Germinal center (tissue), 1 donor: ENCODE measurements around the gene TPPP3.

Experiments
- DNase-seq: peaks from one replicate; pipeline ENCODE4 v3.0.0; 2012; ENCODE audit warnings: mixed read lengths, low spot score

TPPP3 gene

DNA sequence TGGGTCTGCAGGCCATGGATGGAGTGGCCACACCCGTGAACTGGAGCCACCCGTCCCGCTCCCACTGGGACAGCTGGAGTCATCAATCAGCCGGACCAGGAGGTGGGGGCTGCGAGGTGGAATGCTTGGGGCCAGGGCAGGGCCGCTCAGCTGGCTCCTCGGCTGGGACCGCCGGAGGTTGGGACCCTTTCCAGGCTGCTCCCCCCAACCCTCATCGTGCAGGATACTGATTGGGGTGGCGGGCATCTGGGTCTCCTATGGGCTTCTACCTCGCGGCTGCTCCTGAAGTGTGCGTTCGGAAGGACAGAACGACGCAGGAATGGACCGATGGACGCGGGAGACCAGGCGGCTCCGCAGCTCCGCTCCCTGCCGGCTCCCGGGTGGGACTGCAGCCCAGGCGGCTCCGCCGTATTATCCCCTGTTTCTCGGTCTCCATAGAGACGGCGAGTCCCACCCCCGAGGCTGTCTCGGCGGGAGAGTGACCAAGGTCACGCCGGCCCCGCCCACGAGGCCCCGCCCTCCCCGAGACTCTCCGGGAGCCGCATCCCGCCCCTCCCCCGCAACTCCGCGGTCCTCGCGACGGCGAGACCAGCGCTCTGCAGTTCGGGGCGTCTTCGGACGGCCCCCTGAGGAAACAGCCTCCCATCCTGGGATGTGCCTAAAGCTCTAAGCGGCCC, at the start of gene TPPP3:
Gene TPPP3 (minus strand): TSS at position 388 of the 677 bp plus-strand sequence. CDS start 2,387 bp downstream, outside the sequence.
- DNase-seq: peak; percentile 34

DNA sequence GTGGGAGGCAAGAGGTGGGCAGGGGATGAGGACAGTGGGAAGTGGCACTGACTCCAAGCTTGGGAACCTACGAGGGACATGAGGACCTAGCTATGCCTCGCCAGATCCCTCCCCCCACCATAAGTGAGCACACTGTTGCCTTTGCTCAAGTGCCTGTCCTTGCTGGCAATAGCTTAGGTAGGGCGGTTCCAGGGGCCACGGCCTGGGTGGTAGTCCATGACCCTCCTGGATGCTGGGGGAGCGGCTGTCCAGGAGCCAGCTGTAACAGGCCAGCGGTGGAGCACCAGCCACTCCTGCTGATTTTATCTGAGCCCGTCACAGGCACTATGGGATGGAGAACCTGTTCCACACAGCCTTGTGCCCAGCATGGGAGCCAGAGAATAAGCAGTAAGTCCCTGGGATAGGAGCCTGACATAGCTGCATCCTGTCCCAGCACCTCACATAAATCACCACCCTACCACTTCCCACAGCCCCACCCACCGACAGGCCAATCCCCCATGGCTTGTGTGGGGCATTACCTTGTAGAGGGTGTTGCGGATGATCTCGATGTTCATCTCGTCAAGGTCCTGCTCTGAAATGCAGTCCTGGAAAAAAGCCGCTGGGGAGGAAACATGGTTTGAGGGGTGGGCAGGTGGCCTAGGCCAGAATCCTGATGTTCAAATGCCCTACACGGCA, 49.4 kb upstream of the TPPP3 start:
- no peak for DNase-seq

- DNase-seq: no peak
These were observed 48.6 kb upstream of the TPPP3 start for GRCh38 chr16:67441907-67442306.

- DNase-seq: no peak
These were observed 48.0 kb upstream of the TPPP3 start for GRCh38 chr16:67441271-67441753.

- no peak for DNase-seq
These were observed 45.6 kb upstream of the TPPP3 start for GRCh38 chr16:67438824-67439393.

DNA sequence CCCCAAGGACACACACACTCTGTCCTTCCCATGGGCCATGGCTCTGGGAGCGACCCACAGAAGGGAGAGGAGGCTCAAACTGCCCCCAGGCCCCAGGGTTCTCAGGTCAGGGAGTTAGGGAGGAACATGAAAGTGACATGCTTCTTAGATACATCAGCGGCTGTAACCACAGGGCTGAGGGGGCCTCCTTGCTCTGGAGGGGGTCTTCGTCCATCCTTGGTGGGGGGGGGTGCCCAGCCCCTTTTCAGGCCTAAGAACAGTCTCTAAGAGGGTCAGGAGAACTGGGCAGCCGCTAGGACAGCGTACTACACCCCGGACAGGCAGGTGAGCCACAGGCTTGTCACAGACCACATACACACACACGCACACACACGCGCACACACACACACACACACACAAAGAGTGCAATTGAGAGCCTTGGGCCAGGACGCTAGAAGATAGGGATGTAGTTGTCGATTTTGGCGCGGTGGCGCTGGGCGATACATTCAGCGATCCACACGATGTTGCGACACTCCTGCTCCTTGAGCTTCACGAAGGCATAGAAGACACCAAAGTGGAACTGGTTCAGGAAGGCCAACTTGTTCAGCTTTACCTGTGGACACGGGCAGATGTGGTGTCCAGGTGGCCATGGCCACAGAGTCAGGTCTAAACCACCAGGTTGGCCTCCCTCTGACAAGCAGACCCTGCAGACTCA, 44.9 kb upstream of the TPPP3 start:
- no peak for DNase-seq

- no peak for DNase-seq
These were observed 44.2 kb upstream of the TPPP3 start for GRCh38 chr16:67437513-67437912.

DNA sequence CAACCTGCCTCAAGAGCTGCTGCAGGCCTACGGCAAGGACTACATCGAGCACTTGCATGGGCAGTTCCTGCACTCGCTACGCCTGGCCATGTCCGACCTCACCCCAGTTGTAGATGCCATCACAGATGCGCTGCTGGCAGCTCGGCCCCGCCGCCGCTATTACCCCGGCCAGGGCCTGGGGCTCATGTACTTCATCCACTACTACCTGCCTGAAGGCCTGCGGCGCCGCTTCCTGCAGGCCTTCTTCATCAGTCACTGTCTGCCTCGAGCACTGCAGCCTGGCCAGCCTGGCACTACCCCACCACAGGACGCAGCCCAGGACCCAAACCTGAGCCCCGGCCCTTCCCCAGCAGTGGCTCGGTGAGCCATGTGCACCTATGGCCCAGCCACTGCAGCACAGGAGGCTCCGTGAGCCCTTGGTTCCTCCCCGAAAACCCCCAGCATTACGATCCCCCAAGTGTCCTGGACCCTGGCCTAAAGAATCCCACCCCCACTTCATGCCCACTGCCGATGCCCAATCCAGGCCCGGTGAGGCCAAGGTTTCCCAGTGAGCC, 43.4 kb upstream of the TPPP3 start:
- DNase-seq: no peak

- DNase-seq: no peak
These were observed 42.5 kb upstream of the TPPP3 start for GRCh38 chr16:67435758-67436164.

- DNase-seq: no peak
These were observed 39.9 kb upstream of the TPPP3 start for GRCh38 chr16:67433131-67433719.

DNA sequence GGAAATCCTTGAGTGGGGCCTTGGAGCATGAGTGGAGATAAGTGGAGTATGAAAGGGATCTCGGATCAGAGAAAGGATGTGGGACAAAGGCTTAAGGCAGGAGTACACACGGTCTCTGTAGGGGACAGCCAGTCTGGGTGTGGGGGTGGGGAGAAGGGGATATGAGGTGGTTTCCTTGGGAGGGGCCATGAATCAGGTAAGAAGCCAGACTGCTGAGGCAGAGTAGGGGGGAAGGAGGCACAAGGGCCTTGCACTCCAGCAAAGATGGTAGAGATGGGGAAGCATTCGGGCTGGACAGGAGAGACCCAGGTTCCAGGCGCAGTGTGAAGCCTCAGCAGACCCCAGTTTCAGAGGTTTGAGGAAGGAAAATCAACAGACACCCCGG, 39.2 kb upstream of the TPPP3 start:
- DNase-seq: no peak

GRCh38 chr16:67431775-67432505, 38.6 kb upstream of the TPPP3 start:
- no peak for DNase-seq

- DNase-seq: peak; percentile 46
These were observed 37.9 kb upstream of the TPPP3 start, which contains the start of gene HSD11B2 for GRCh38 chr16:67430977-67431774. Gene HSD11B2 (plus strand): TSS chr16:67431121. CDS start chr16:67431249, 128 bp downstream.

- peak; percentile 47 for DNase-seq
These were observed 37.2 kb upstream of the TPPP3 start for GRCh38 chr16:67430504-67430976.

DNA sequence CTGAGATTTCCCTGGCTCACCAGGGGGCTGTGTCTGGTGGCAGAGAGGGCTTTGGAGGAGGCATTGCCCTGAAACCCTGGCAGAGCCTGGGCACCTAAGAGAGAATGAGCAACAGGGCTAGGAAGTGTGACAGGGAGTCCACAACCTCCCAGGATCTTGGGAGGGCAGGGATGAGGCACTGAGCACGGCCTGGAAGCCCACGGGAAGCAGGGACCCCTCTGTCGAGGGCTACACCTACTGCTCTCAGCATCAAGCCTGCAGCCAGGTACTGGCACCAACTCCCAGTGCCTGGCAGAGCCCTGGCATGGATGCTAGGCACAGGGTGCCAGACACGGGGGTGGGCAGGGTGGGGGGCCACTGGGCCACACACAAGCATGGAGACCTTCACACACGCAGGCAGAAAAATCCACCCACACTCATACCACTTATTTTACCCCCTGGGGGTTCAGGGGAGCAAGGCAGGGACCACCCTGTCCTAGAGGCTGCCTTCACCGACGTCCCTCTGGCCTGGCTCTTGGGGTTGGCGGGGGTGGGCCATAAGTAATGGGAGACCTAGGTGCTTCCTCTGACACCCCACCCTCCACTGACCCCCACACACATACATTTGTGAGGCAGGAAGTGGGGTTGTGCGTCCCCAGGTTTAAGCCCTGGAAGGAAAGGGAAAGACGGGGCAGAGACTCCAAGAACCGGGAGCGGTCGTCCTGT, 36.7 kb upstream of the TPPP3 start:
- no peak for DNase-seq

DNA sequence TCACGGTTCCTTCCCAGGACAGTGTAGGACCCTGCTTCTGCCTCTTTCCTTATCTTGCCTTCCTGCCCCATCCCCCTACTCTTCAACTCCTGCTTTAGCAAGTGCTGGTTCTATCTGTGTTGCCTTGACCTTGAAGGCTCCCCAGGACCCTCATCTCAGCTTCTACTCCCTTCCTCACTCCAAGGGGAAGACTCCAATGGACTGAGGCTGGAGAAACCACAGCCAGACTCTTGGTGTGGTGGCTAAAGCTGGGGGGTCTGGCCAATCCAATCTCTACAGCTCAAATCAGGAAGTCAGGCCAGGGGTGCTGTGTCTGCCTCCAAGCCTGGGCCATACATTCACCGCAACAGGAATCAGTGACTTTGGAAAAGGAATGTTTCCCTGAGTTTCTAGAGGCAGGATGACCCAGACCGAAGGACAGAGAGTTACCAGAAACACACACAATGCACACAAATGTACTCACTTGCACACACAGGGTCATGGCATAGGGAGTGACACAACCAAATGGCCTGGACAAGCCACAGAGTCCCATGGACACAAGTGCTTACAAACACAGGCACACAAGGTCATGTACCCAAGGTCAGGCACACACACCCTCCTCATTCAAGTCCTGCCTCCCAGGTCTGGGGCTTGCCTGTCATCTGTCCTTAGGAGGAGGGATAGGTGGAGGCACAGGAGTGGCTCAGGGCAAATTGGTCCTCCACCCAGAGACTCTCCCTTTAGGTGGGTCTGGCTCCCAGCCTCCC, 35.9 kb upstream of the TPPP3 start:
- no peak for DNase-seq

DNA sequence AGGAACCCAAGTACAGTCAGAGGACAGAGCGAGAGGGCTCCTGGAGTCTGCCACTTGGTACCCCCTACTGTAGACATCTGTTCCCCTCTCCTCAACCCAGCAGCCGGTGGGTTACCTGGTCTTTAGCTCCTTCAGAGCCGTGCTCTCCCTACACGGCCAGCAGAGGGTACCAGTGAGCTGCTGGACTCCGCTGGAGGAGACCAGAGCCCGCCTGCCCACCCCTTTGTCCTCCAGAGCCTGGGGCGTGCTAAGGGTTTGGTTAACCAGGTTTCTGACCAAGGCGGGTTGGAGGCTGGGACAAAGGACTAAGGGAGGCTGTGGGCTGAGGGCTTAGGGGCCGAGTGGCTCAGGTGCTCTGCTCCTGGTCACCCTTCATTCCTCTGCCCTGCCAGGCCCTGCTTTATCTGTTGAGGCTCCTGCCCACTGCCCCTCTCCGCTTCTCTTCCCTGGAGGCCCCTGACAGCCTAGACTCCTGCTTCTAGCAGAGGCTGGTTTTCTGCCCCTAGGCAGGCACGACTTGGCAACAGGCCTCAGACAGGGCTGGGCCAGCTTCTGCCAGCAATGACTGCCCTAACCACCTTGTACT, 34.9 kb upstream of the TPPP3 start:
- DNase-seq: peak; percentile 75

GRCh38 chr16:67426950-67427349, 33.7 kb upstream of the TPPP3 start:
- no peak for DNase-seq
